22Rv1 (cell line): ENCODE data around the gene PDE8B.

Source experiments
- H3K27ac ChIP-seq: fragments of 450-650 bp; 2 replicates; pipeline ENCODE4 v1.5.1; 2017
- CTCF ChIP-seq: fragments of 450-650 bp; IDR thresholded peaks from 2 replicates; pipeline ENCODE4 v1.5.1; 2017; ENCODE audit warnings: mild to moderate bottlenecking
- ZFX ChIP-seq: fragments of 450-650 bp; IDR thresholded peaks from 2 replicates; pipeline ENCODE4 v1.6.1; 2017; ENCODE audit warnings: antibody characterized with exemption, borderline replicate concordance

Gene PDE8B

GRCh38 chr5:77353251-77353650, 142.8 kb downstream of the PDE8B start:
- no peak overlapping the region for H3K27ac ChIP-seq
- no peak for TF ChIP-seq CTCF
- no peak for TF ChIP-seq ZFX

DNA sequence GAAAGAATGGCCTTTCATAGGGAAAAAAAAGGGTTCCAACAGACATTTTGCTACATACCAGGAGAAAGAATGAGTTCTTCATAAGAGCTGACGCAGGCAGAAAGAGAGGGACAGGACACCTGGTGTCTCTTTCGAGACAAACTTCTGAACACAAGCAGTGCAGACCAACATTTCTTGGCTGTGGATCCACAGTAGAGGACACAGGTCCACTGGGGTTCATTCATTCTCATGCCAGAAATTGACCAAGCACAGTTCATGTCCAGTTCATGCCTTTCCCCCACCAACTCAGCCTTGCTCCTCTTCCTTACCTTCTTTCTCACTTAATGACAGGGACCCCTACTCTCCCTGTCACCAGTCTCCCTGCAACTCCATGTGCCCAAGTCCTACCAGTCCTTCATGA, 144.0 kb downstream of the PDE8B start:
- TF ChIP-seq ZFX (no peak), CTCF (no peak)
- H3K27ac ChIP-seq, result no peak overlapping the region

DNA sequence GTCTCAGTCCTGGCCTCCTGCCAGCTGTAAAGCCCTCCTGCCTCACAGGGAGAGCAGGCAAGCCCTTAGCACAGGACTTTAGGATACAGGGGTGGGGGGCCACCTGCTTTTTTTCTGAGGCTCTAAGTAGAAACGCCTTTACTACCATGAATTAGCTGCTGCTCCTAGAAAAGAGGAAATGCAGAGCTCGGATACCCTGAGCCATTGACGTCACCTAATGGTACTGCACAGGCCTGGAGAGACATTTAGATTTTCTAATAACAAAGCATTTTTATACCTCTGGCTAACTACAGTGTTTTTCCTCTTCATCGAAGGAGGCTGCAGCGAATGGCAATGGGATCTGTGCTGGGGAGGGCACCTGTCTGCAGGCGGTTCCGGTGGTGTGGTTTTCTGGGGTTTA, 144.6 kb downstream of the PDE8B start:
- TF ChIP-seq ZFX (no peak), CTCF (no peak)
- H3K27ac ChIP-seq, result no peak overlapping the region

- H3K27ac ChIP-seq, result no peak overlapping the region
- TF ChIP-seq CTCF, result no peak
- no peak for TF ChIP-seq ZFX
Measured at GRCh38 chr5:77355751-77356150, 145.3 kb downstream of the PDE8B start.

GRCh38 chr5:77356740-77357139, 146.3 kb downstream of the PDE8B start:
- no peak overlapping the region for H3K27ac ChIP-seq
- no peak for TF ChIP-seq ZFX
- TF ChIP-seq CTCF, result no peak

DNA sequence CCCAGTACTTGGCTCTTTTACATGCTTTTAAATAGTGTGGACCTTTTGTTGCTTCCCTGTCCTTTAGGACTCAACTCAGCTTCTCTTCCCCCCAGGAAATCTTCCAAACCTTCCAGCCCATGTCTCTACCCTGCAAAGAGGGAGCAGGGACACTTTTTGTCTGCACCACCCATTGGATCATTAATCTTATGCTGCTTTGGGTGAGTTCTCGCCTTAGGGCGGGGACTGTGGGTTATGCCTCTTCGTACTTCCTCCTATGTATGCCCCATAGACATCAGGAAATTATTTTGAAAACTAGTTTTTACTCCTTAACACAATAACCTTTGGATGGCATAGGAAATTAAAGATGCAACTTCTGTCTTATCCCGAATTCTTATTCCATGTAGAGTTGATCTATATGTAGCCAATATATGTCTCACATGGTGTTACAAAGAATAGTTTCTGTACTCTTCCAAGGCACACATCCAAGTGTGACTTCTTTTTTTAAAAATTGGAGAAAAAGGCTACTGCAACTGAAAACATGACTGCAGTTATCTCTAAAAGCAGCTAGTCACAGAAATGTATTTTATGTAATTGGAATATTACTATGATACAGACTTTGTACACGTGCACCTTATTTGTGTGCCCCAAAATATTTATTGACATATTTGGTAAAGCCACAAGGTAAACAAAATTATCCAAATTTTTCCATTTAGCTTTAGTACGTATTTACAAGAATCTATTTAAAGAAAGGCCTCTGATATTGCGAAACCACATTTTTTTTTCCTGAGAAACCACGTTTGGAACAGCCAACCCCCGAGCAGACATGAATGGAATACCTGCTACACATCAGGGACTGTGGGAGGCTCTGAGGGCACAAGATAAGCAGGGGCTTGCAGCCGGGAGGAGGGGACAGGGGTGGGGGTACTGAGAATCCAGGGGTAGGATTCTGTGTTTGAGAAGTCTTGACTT, 148.1 kb downstream of the PDE8B start:
- TF ChIP-seq ZFX (no peak), CTCF (no peak)
- H3K27ac ChIP-seq, result no peak overlapping the region

- no peak overlapping the region for H3K27ac ChIP-seq
- TF ChIP-seq ZFX, result no peak
Measured at GRCh38 chr5:77359231-77359630, 148.8 kb downstream of the PDE8B start.

DNA sequence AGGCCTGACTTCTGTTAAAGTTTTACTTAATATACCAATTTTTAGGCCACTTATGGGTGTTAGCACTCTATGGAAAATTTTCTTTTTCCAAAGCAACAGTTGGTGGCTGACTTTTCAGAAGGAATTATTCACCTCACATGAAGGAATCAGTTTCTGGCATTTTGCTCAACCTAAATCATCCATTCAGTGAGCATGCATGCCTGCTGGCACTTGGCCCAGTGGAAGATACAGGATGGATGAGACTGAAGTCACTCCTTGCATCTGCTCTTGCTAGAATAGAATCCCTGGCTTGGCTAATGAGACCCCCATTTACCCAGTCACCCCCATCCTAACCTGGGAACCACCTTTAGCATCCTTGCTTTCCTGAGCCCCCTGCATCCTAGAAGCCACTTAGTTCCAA, 149.9 kb downstream of the PDE8B start:
- no peak overlapping the region for H3K27ac ChIP-seq

More for the DNA sequence above, 149.9 kb downstream of the PDE8B start:
- TF ChIP-seq ZFX (no peak), CTCF (no peak)
